RWPE2 (cell line): ENCODE measurements around the gene NAP1L4.

Source experiments
- ATAC-seq: fragments of 200-7000 bp; cut with Tn5 transposase; 3 replicates; pipeline ENCODE4 v1.9.1; 2021; ENCODE audit warnings: low read depth
- DNase-seq: peaks from one replicate; pipeline ENCODE4 v3.0.0-alpha.2; 2020; ENCODE audit warnings: low spot score
- H3K27ac ChIP-seq: fragments of 450-650 bp; 2 replicates; pipeline ENCODE4 v1.5.1; 2017; ENCODE audit warnings: mild to moderate bottlenecking; ENCODE audit not compliant: poor library complexity, severe bottlenecking
- H3K27me3 ChIP-seq: fragments of 250-450 bp; sonication (Bioruptor Pico); 2 replicates; pipeline ENCODE4 v1.5.1; 2021; ENCODE audit warnings: mild to moderate bottlenecking, moderate library complexity; ENCODE audit not compliant: insufficient read depth, poor library complexity, severe bottlenecking
- H3K36me3 ChIP-seq: fragments of 250-450 bp; sonication (Bioruptor Pico); 2 replicates; pipeline ENCODE4 v1.5.1; 2020; ENCODE audit warnings: low read depth, mild to moderate bottlenecking, moderate library complexity
- H3K4me1 ChIP-seq: fragments of 250-450 bp; sonication (Bioruptor Pico); 2 replicates; pipeline ENCODE4 v1.5.1; 2021; ENCODE audit warnings: mild to moderate bottlenecking, moderate library complexity; ENCODE audit not compliant: insufficient read depth, poor library complexity, severe bottlenecking
- H3K4me3 ChIP-seq: fragments of 250-450 bp; sonication (Bioruptor Pico); 2 replicates; pipeline ENCODE4 v1.5.1; 2021; ENCODE audit warnings: mild to moderate bottlenecking, moderate library complexity; ENCODE audit not compliant: severe bottlenecking
- H3K9me3 ChIP-seq: fragments of 250-450 bp; sonication (Bioruptor Pico); 2 replicates; pipeline ENCODE4 v1.5.1; 2021; ENCODE audit warnings: mild to moderate bottlenecking, moderate library complexity; ENCODE audit not compliant: severe bottlenecking
- CTCF ChIP-seq: fragments of 450-650 bp; IDR thresholded peaks from one replicate; pipeline ENCODE4 v1.5.1; 2017; ENCODE audit warnings: mild to moderate bottlenecking, moderate library complexity; ENCODE audit not compliant: poor library complexity, severe bottlenecking

The NAP1L4 gene

GRCh38 chr11:2958251-2958650 is 33.9 kb downstream of the NAP1L4 start:
- H3K4me1 ChIP-seq: peaks cover under 1% of the 10 kb centered on the region
- H3K27ac ChIP-seq: no peak overlapping the region
- ATAC-seq (no peak), DNase-seq (no peak)
- H3K27me3 ChIP-seq: no peaks in the 10 kb centered on the region
- peaks cover 98% of the 10 kb centered on the region for H3K36me3 ChIP-seq
- H3K4me3 ChIP-seq: no peak overlapping the region
- TF ChIP-seq CTCF: no peak
- no peaks in the 10 kb centered on the region for H3K9me3 ChIP-seq

- Histone ChIP-seq H3K27me3 (no peaks in the 10 kb centered on the region), H3K36me3 (peaks cover 100% of the 10 kb centered on the region), H3K4me3 (no peak overlapping the region), H3K4me1 (peaks cover 8% of the 10 kb centered on the region), H3K27ac (no peak overlapping the region), H3K9me3 (no peaks in the 10 kb centered on the region)
- ATAC-seq (no peak), DNase-seq (no peak)
- TF ChIP-seq CTCF: no peak
Measured at GRCh38 chr11:2955906-2956476, 36.1 kb downstream of the NAP1L4 start.

GRCh38 chr11:2954263-2954662 is 37.9 kb downstream of the NAP1L4 start:
- ATAC-seq (no peak), DNase-seq (no peak)
- peaks cover 8% of the 10 kb centered on the region for H3K4me1 ChIP-seq
- H3K9me3 ChIP-seq: no peaks in the 10 kb centered on the region
- TF ChIP-seq CTCF: no peak
- H3K27me3 ChIP-seq: no peaks in the 10 kb centered on the region
- H3K27ac ChIP-seq: no peak overlapping the region
- H3K4me3 ChIP-seq: no peak overlapping the region
- H3K36me3 ChIP-seq: peaks cover 100% of the 10 kb centered on the region

GRCh38 chr11:2952290-2952689 is 39.8 kb downstream of the NAP1L4 start:
- peaks cover 8% of the 10 kb centered on the region for H3K4me1 ChIP-seq
- H3K27ac ChIP-seq: peak overlapping the region; percentile 64
- TF ChIP-seq CTCF: no peak
- H3K36me3 ChIP-seq: peaks cover 100% of the 10 kb centered on the region
- DNase-seq (no peak), ATAC-seq (no peak)
- no peak overlapping the region for H3K4me3 ChIP-seq
- H3K27me3 ChIP-seq: no peaks in the 10 kb centered on the region
- H3K9me3 ChIP-seq: no peaks in the 10 kb centered on the region

GRCh38 chr11:2951231-2952110 is 40.7 kb downstream of the NAP1L4 start:
- Histone ChIP-seq H3K27me3 (no peaks in the 10 kb centered on the region), H3K4me3 (no peak overlapping the region), H3K36me3 (peaks cover 100% of the 10 kb centered on the region), H3K9me3 (no peaks in the 10 kb centered on the region), H3K27ac (peak overlapping the region; percentile 64), H3K4me1 (peaks cover 8% of the 10 kb centered on the region)
- DNase-seq (no peak), ATAC-seq (peak; percentile 52)
- TF ChIP-seq CTCF: no peak
